OCI-LY3 (cell line): ENCODE measurements around the gene SRR.
"Not testable (repeated sequence)": the region's sequence is repeated elsewhere in the genome, so short reads cannot be mapped to it uniquely, and the experiment has no call there.

Experiments used
- H2AFZ ChIP-seq: fragments of 200-600, 300-600 bp; shearing (Covaris generic); 2 replicates; pipeline ENCODE4 v1.6.0; 2014; ENCODE audit warnings: antibody characterized with exemption, low read depth, low read length
- H3K27ac ChIP-seq: fragments of 200-600, 300-600 bp; sonication (generic); 2 replicates; pipeline ENCODE4 v1.5.1; 2014; ENCODE audit warnings: mild to moderate bottlenecking, low read length, moderate library complexity, mixed read lengths
- H3K27me3 ChIP-seq: fragments of 200-600, 300-600 bp; sonication (generic); 2 replicates; pipeline ENCODE4 v1.6.1; 2014; ENCODE audit warnings: low read depth, low read length, mixed read lengths
- H3K36me3 ChIP-seq: fragments of 200-600, 300-600 bp; sonication (generic); replicated peaks from 2 replicates; pipeline ENCODE3; 2014; ENCODE audit warnings: low read depth, low read length, mixed read lengths
- H3K4me1 ChIP-seq: fragments of 300-600, 200-600 bp; sonication (generic); 2 replicates; pipeline ENCODE4 v1.6.1; 2014; ENCODE audit warnings: low read length, mixed read lengths
- H3K4me2 ChIP-seq: fragments of 200-600, 300-600 bp; sonication (generic); 2 replicates; pipeline ENCODE4 v1.6.1; 2014; ENCODE audit warnings: low read length, mixed read lengths
- H3K4me3 ChIP-seq: fragments of 300-600, 200-600 bp; sonication (generic); 2 replicates; pipeline ENCODE4 v1.5.1; 2014; ENCODE audit warnings: antibody characterized with exemption, mild to moderate bottlenecking, low read length, moderate library complexity
- H3K79me2 ChIP-seq: fragments of 300-600, 200-600 bp; shearing (Covaris generic); 2 replicates; pipeline ENCODE4 v1.6.1; 2014; ENCODE audit warnings: mild to moderate bottlenecking, low read length, mixed read lengths
- H3K9ac ChIP-seq: fragments of 300-600, 200-600 bp; shearing (Covaris generic); 2 replicates; pipeline ENCODE4 v1.6.0; 2014; ENCODE audit warnings: mild to moderate bottlenecking, low read length, moderate library complexity
- H3K9me3 ChIP-seq: fragments of 200-600, 300-600 bp; shearing (Covaris generic); 2 replicates; pipeline ENCODE4 v1.6.1; 2014; ENCODE audit warnings: low read length, mixed read lengths; ENCODE audit not compliant: insufficient read depth
- H4K20me1 ChIP-seq: fragments of 200-600, 300-600 bp; sonication (generic); 2 replicates; pipeline ENCODE4 v1.6.1; 2016; ENCODE audit warnings: low read length, mixed read lengths; ENCODE audit not compliant: insufficient read depth
- CTCF ChIP-seq: fragments of 200-600, 300-600 bp; sonication (generic); IDR thresholded peaks from 2 replicates; pipeline ENCODE4 v1.5.1; 2014; ENCODE audit warnings: antibody characterized with exemption, low read length, low read depth
- EZH2phosphoT487 ChIP-seq: fragments of 200-600 bp; shearing (Covaris generic); IDR thresholded peaks from 2 replicates; pipeline ENCODE4 v1.6.1; 2018; ENCODE audit warnings: antibody characterized with exemption, mixed run types, low read depth

The SRR gene

DNA sequence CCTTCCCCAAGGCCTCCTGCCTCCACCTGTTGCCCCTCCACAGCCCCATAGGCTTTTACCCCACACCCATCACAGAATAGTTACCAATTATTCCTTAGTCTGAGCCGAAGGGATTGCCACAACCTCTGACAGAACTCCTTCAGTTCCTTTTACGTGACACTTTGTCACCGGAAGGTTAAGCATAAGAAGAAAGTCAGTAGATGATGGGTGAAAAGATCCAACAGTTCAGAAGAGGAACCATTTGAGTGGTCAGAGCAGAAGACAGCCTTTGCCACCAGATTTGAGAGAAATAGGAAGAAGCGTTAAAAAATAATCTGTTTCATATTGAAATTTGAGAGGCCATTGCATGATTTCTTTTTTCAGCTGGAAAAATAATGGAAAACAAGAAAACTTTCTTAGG lies 1.2 kb downstream of the SRR start:
- Histone ChIP-seq H3K27ac (no peak overlapping the region), H4K20me1 (no peaks in the 10 kb centered on the region), H3K9ac (no peak overlapping the region)

GRCh38 chr17:2309338-2310154 lies 5.8 kb downstream of the SRR start:
- H2AFZ ChIP-seq, result no peak overlapping the region
- H3K9me3 ChIP-seq, result no peaks in the 10 kb centered on the region
- H3K79me2 ChIP-seq, result no peaks in the 10 kb centered on the region
- H3K4me2 ChIP-seq, result no peak overlapping the region
- no peak overlapping the region for H3K27ac ChIP-seq
- no peak overlapping the region for H3K9ac ChIP-seq
- no peaks in the 10 kb centered on the region for H3K27me3 ChIP-seq
- TF ChIP-seq EZH2phosphoT487 (no peak), CTCF (no peak)
- no peaks in the 10 kb centered on the region for H4K20me1 ChIP-seq
- no peaks in the 10 kb centered on the region for H3K4me1 ChIP-seq
- H3K4me3 ChIP-seq, result no peak overlapping the region
- no peaks in the 10 kb centered on the region for H3K36me3 ChIP-seq

More for the DNA sequence above, 1.2 kb downstream of the SRR start:
- Histone ChIP-seq H3K4me2 (no peak overlapping the region), H3K9me3 (no peaks in the 10 kb centered on the region), H3K79me2 (peaks cover 9% of the 10 kb centered on the region), H3K4me1 (peaks cover 4% of the 10 kb centered on the region; the same call in 1 of the 2 replicates), H3K4me3 (no peak overlapping the region), H2AFZ (no peak overlapping the region), H3K36me3 (no peaks in the 10 kb centered on the region), H3K27me3 (no peaks in the 10 kb centered on the region)
- TF ChIP-seq CTCF (no peak), EZH2phosphoT487 (no peak)

- no peaks in the 10 kb centered on the region for H3K4me1 ChIP-seq
- no peak overlapping the region for H3K4me3 ChIP-seq
- no peaks in the 10 kb centered on the region for H4K20me1 ChIP-seq
- H3K27ac ChIP-seq, result no peak overlapping the region
- H3K36me3 ChIP-seq, result no peaks in the 10 kb centered on the region
- TF ChIP-seq CTCF (no peak), EZH2phosphoT487 (no peak)
- H3K79me2 ChIP-seq, result no peaks in the 10 kb centered on the region
- no peak overlapping the region for H3K9ac ChIP-seq
- no peaks in the 10 kb centered on the region for H3K9me3 ChIP-seq
- no peak overlapping the region for H3K4me2 ChIP-seq
- H3K27me3 ChIP-seq, result no peaks in the 10 kb centered on the region
- H2AFZ ChIP-seq, result no peak overlapping the region
These were observed 9.0 kb downstream of the SRR start for GRCh38 chr17:2312736-2313135.

- H2AFZ ChIP-seq, H3K9ac ChIP-seq, H3K27me3 ChIP-seq, H3K36me3 ChIP-seq, H3K4me2 ChIP-seq, H3K9me3 ChIP-seq, H3K4me1 ChIP-seq, H4K20me1 ChIP-seq, H3K79me2 ChIP-seq, H3K4me3 ChIP-seq, H3K27ac ChIP-seq: not testable (repeated sequence)
These were observed 13.1 kb downstream of the SRR start for GRCh38 chr17:2316916-2317205.
